GM11168 (cell line): ENCODE data around the gene EDN1.

Experiments used
- in situ Hi-C: fragments of 300-500 bp; cut with MboI; formaldehyde crosslinking; loops from one replicate; pipeline ENCODE4 v1.12.0; 2022; ENCODE audit warnings: low sequenced_read_pairs; ENCODE audit not compliant: unreplicated experiment

EDN1 gene

GRCh38 chr6:12293235-12293930 is 3.2 kb downstream of the EDN1 start:
- in situ Hi-C loops: loop anchor here (10.0 kb wide), 1 partner anchor 639 kb away; no protein-coding TSS in a partner anchor

DNA sequence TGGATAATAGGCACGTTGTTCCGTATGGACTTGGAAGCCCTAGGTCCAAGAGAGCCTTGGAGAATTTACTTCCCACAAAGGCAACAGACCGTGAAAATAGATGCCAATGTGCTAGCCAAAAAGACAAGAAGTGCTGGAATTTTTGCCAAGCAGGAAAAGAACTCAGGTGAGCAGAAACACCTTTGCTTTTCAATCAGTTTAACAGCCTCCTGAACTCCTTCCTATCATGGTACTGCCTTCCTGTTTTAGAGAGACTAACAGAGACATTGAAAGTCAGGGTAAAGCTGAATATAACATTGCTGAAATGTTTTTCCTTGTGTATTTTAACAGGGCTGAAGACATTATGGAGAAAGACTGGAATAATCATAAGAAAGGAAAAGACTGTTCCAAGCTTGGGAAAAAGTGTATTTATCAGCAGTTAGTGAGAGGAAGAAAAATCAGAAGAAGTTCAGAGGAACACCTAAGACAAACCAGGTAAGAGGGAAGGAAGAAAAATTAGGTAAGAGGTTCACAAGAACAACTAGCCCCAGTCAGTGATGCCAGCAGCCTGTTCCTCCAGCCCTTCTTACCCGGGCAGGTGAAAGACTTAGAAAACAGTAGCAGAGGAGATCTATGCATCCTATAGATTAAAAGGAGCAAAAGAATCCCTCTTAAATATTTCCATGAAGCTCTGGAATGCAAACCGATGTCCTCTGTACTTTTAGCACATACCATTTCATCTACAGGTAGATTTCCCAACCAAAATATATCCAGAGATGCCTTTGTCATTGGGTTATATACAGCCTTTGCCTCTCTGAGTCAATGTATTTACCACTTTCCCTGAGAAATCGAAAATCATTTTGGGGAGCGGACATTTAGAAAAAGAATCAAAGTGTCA is 4.0 kb downstream of the EDN1 start:
- in situ Hi-C loops: loop anchor here (10.0 kb wide), 1 partner anchor 639 kb away; no protein-coding TSS in a partner anchor

GRCh38 chr6:12294851-12295536 is 4.8 kb downstream of the EDN1 start:
- in situ Hi-C loops: loop anchor here (10.0 kb wide), 1 partner anchor 640 kb away; no protein-coding TSS in a partner anchor

DNA sequence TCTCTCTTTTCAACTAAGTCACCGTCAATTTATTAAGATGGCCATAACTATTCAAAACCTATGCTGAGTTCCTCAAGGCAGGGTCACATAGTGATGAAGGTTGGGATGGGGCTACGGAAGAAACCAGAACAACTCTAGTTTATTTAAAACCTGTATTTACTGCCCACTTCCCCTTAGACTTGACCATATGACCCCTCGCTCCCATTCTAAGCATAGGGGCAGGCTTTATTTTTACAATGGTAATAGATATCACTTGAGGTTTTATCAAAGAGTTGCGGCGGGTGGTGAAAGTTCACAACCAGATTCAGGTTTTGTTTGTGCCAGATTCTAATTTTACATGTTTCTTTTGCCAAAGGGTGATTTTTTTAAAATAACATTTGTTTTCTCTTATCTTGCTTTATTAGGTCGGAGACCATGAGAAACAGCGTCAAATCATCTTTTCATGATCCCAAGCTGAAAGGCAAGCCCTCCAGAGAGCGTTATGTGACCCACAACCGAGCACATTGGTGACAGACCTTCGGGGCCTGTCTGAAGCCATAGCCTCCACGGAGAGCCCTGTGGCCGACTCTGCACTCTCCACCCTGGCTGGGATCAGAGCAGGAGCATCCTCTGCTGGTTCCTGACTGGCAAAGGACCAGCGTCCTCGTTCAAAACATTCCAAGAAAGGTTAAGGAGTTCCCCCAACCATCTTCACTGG is 5.5 kb downstream of the EDN1 start:
- in situ Hi-C loops: loop anchor here (10.0 kb wide), 1 partner anchor 641 kb away; no protein-coding TSS in a partner anchor

GRCh38 chr6:12296255-12296573 is 6.1 kb downstream of the EDN1 start:
- in situ Hi-C loops: loop anchor here (10.0 kb wide), 1 partner anchor 641 kb away; no protein-coding TSS in a partner anchor

GRCh38 chr6:12296604-12297003 is 6.4 kb downstream of the EDN1 start:
- in situ Hi-C loops: loop anchor here (10.0 kb wide), 1 partner anchor 642 kb away; no protein-coding TSS in a partner anchor

DNA sequence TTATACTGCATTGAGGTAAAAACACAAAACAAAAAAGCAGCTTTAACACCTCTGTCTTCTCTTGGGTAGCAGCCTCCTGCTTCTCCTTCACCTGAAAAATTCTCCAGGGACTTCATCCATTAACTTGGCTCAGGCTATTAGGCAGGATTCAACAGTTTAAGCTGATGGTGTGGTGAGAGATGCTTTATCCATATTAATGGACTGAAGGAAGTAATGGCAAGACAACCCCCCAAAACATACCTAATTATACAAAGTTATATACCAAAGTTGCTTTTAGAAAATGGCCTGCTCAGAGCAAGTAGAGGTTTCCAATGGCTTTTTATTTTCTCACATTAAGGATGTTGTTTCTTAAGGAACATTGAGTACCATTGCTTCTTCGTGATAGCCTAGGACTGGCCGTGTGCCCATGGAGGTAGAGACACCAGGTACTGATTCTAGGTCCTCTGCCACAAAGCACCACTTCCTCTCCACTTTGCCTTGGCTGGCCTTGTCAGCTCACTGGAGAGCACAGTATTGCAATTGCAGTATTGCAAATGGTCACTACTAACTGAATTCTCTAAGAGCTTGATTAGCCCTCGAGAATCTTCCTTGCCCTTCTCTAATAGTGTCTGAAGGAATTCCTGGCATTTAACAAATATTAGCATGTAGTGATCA is 7.3 kb downstream of the EDN1 start:
- in situ Hi-C loops: loop anchor here (10.0 kb wide), 1 partner anchor 643 kb away; no protein-coding TSS in a partner anchor

GRCh38 chr6:12298017-12298978 is 8.1 kb downstream of the EDN1 start:
- in situ Hi-C loops: loop anchor here (10.0 kb wide), 1 partner anchor 643 kb away; no protein-coding TSS in a partner anchor

DNA sequence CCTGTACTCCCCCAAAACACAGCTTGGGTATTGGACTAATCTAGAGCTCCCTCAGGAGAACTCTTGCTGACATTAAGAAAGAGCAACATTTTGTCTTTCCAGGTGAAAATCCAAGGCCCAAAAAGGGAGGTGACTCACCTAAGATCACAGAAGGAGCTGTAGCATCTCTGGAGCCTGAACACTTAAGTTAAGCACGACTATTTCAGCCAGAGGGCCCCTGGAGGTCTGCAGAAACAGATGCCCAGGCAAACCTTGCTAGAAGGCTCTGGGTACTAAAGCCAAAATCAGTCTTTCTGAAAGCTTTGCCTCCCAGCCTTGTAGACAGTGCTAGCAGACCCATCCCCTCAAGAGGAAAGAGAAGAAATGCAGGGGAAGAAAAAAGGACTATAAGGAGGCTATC is 8.8 kb downstream of the EDN1 start:
- in situ Hi-C loops: loop anchor here (10.0 kb wide), 1 partner anchor 644 kb away; no protein-coding TSS in a partner anchor

DNA sequence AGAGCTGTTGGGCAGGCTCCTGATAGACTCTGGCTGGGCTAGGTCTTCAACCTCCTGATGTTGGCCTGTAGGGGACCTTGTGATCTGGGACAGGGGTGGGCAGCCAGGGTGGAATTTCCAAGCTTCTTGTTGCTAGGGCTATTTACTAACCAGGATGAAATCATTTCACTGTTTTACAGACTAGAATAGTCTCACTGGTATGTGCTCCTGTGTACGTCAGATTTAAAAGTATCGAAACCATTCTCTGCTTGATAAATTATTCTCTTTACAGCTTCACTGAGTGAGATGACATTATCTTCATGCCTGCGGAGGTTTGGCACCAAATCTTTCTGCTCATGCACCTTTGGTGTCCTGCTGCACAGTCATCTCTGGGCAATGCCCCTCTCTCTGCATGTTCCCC is 10.9 kb downstream of the EDN1 start:
- in situ Hi-C loops: no loop called here

GRCh38 chr6:12304487-12304886 is 14.3 kb downstream of the EDN1 start:
- in situ Hi-C loops: no loop called here

DNA sequence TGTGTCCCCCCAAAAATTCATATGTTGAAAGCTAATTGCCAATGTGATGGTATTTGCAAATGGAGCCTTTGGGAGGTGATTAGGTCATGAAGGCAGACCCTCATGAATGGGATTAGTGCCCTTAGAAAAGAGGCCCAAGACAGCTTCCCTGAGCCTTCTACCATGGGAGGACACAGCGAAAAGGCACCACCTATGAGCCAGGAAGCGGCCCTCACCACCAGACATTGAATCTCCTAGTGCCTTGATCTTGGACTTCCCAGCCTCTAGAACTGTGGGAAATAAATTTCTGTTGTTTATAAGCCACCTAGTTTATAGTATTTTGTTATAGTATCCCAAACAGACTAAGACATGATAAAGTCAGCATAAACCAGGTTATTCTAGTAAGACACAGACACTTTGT is 18.9 kb downstream of the EDN1 start:
- in situ Hi-C loops: loop anchor here (5.0 kb wide), 1 partner anchor 293 kb away; no protein-coding TSS in a partner anchor

DNA sequence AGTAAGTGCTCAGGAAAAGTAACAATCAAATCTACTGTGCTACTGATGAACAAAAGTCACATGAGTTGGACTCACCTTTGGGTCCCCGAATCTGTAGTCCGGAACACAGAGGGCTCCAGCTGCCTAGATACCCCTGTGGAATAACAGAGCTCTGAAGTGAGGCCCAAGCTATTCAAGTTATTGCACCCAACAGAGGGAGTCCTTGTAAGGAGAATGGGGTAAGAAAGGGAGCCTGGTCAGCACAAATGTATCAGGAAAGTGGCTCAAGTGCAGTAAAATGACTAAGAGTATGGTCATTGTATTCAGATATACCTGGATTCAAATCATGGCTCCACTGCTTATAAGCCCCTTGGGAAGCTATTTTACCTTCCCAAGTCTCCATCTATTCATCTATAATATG is 20.9 kb downstream of the EDN1 start:
- in situ Hi-C loops: no loop called here

GRCh38 chr6:12312736-12313135 is 22.6 kb downstream of the EDN1 start:
- in situ Hi-C loops: no loop called here

- in situ Hi-C loops: no loop called here
Measured at GRCh38 chr6:12313306-12313991, 23.3 kb downstream of the EDN1 start.

DNA sequence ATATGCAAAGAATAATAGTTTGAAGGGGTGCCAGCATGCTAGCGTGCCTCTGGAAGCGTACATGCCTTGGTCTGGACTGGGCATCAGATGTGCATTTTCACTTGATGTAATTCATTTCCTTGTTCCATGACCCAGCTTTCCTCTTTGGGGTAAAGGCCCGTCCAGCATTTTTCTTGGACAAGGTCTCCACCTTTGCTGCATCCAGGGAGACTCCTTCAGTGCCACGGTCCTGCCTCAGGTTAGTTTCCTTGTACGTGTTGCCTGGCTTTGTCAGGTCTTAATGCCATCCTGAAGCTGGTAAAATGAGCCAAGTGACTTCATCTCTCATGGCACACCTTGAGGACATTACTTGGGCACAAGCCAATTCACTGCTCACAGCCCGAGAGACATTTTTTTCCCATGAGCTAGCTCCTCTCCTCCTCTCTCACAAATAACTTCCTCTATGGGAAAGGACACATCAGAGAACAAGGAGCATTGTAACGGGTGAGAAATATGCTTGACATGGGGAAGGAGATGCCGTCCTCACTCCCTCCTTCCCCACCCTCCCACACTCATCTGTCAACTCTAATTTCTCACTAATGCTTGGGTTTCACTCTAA is 23.9 kb downstream of the EDN1 start:
- in situ Hi-C loops: no loop called here

- in situ Hi-C loops: no loop called here
Measured at GRCh38 chr6:12314751-12315150, 24.6 kb downstream of the EDN1 start.
